ENCODE results near the gene MORF4L2.

- TF ChIP-seq POLR2A (IDR thresholded peaks at IDR 0.05) (no peak), CTCF (IDR thresholded peaks at IDR 0.05) (peak; percentile 51 to 62 (median 60))
Measured at GRCh38 chrX:103688946-103689345, 2.4 kb upstream of the MORF4L2 start.

Data from uterus (tissue), 2 donors.